K562 (cell line): ENCODE measurements around the gene ITPR1. TPM values are rescaled to one million over a fixed set of nuclear protein-coding genes. Genes with fewer than 3 reads are reported as not detected.

ENCODE experiments used
- ATAC-seq: fragments of 200-7000 bp; cut with Tn5 transposase; 3 replicates; pipeline ENCODE4 v1.9.1; 2020; ENCODE audit warnings: moderate library complexity
- BruUV-seq: library from RNA; stranded (reverse); fragments of 400-500 nt; replicated peaks from 2 replicates; lab custom pipeline; 2021; lab: Mats Ljungman, UMichigan
- CTCF ChIA-PET: fragments of 300-600 bp; formaldehyde crosslinking; extraction: SDS; loops from one replicate; lab custom pipeline; 2021; ENCODE audit warnings: low intra/inter-chr PET ratio; lab: Yijun Ruan, JAX
- POLR2A ChIA-PET: fragments of 300-600, 350-650 bp; sonication (Branson Sonifier 250); formaldehyde crosslinking; extraction: SDS; loops from one replicate; lab custom pipeline; 2021; ENCODE audit warnings: antibody characterized with exemption, inconsistent platforms; lab: Yijun Ruan, JAX
- DNase-seq, 4 experiments: peaks; one replicate each; pipeline versions ENCODE4 v3.0.0 to v3.0.0-alpha.2; 2011 to 2018; ENCODE audit warnings: low spot score in 3 of 4, mixed read lengths in 3 of 4; ENCODE audit errors: extremely low read depth in 1 of 4
- FAIRE-seq: peaks from 2 replicates; lab custom pipeline; 2011; peaks lifted over from hg19 to GRCh38; lab: Jason Lieb, UNC
- H2AFZ ChIP-seq: 2 replicates; pipeline ENCODE4 v1.6.0; 2011; ENCODE audit warnings: low read depth, low read length, control low read depth, inconsistent platforms
- H3K27ac ChIP-seq: fragments of 200-600 bp; 3 replicates; pipeline ENCODE4 v1.8.0; 2011; ENCODE audit warnings: low read depth, mild to moderate bottlenecking, control low read depth, inconsistent platforms, low read length, moderate library complexity, mixed read lengths; ENCODE audit errors: extremely low read depth
- H3K27me3 ChIP-seq, 2 experiments: fragments of 300-600 bp in 1 of 2; 2 replicates in 1 of 2; 3 replicates in 1 of 2; pipeline versions ENCODE4 v1.6.0 to v1.8.0; 2011; ENCODE audit warnings: inconsistent platforms in 2 of 2, low read length in 2 of 2, mild to moderate bottlenecking in 1 of 2, mixed read lengths in 1 of 2, moderate library complexity in 1 of 2; ENCODE audit not compliant: control insufficient read depth in 2 of 2, insufficient read depth in 2 of 2
- H3K36me3 ChIP-seq: fragments of 300-600 bp; 3 replicates; pipeline ENCODE4 v1.8.0; 2011; ENCODE audit warnings: mild to moderate bottlenecking, low read length, inconsistent platforms; ENCODE audit not compliant: control insufficient read depth, insufficient read depth
- H3K4me1 ChIP-seq, 2 experiments: fragments of 200-600 bp in 1 of 2; replicated peaks in 1 of 2; 2 replicates in 1 of 2; 3 replicates in 1 of 2; pipeline versions ENCODE4 v1.5.1 to v1.8.0; 2011; ENCODE audit warnings: inconsistent platforms in 2 of 2, low read length in 2 of 2, mild to moderate bottlenecking in 1 of 2, mixed read lengths in 1 of 2, moderate library complexity in 1 of 2; ENCODE audit not compliant: control insufficient read depth in 2 of 2, insufficient read depth in 2 of 2
- H3K4me2 ChIP-seq: 2 replicates; pipeline ENCODE4 v1.6.1; 2011; ENCODE audit warnings: low read length, control low read depth, inconsistent platforms, mixed read lengths; ENCODE audit not compliant: insufficient read depth
- H3K4me3 ChIP-seq: fragments of 200-600 bp; sonication (generic), shearing (Covaris generic); 2 replicates; pipeline ENCODE4 v1.5.1; 2016; ENCODE audit warnings: control low read depth, inconsistent platforms
- H3K79me2 ChIP-seq: fragments of 200-600 bp; 3 replicates; pipeline ENCODE4 v1.8.0; 2011; ENCODE audit warnings: low read length, inconsistent platforms; ENCODE audit not compliant: control insufficient read depth, insufficient read depth
- H3K9ac ChIP-seq, 2 experiments: 2 replicates each; pipeline versions ENCODE4 v1.6.0 to v1.6.1; 2011; ENCODE audit warnings: low read depth in 2 of 2, low read length in 2 of 2, control low read depth in 1 of 2, inconsistent platforms in 1 of 2, mild to moderate bottlenecking in 1 of 2, mixed read lengths in 1 of 2; ENCODE audit not compliant: insufficient read depth in 1 of 2
- H3K9me1 ChIP-seq: one replicate; pipeline ENCODE4 v1.6.0; 2011; ENCODE audit warnings: inconsistent platforms, mild to moderate bottlenecking, low read length, moderate library complexity; ENCODE audit not compliant: control insufficient read depth, insufficient read depth
- H3K9me3 ChIP-seq: replicated peaks from 2 replicates; pipeline ENCODE4 v1.5.1; 2011; ENCODE audit warnings: low read depth, low read length, inconsistent platforms; ENCODE audit not compliant: control insufficient read depth, insufficient read depth
- H4K20me1 ChIP-seq: replicated peaks from 2 replicates; pipeline ENCODE4 v1.6.1; 2011; ENCODE audit warnings: low read length, inconsistent platforms, mixed read lengths; ENCODE audit not compliant: control insufficient read depth, insufficient read depth
- CGGBP1 ChIP-seq: fragments of 250-450 bp; sonication (Bioruptor Pico); IDR thresholded peaks from 2 replicates; pipeline ENCODE4 v1.9.0; 2021; ENCODE audit warnings: mild to moderate bottlenecking
- DEAF1 ChIP-seq: fragments of 450-650 bp; formaldehyde crosslinking; IDR thresholded peaks from 2 replicates; pipeline ENCODE4 v1.4.0; 2020; ENCODE audit warnings: mild to moderate bottlenecking, moderate library complexity
- HDAC3 ChIP-seq: fragments of 450-650 bp; IDR thresholded peaks from 2 replicates; pipeline ENCODE4 v1.6.1; 2018; ENCODE audit warnings: borderline replicate concordance, mild to moderate bottlenecking, moderate library complexity; ENCODE audit not compliant: partially characterized antibody
- HMGXB4 ChIP-seq: sonication (generic); formaldehyde crosslinking; IDR thresholded peaks from 2 replicates; pipeline ENCODE4 v1.8.1; 2023; ENCODE audit warnings: mild to moderate bottlenecking, missing genetic modification reagents
- NFIC ChIP-seq: fragments of 450-650 bp; IDR thresholded peaks from 2 replicates; pipeline ENCODE4 v1.6.1; 2017; ENCODE audit warnings: mild to moderate bottlenecking, inconsistent platforms
- NUFIP1 ChIP-seq: fragments of 450-650 bp; IDR thresholded peaks from 2 replicates; pipeline ENCODE4 v1.6.1; 2018; ENCODE audit not compliant: partially characterized antibody
- SREBF1 ChIP-seq: fragments of 150-350 bp; IDR thresholded peaks from 2 replicates; pipeline ENCODE4 v1.6.1; 2014; ENCODE audit warnings: antibody characterized with exemption, low read depth, low read length, borderline replicate concordance
- ZFP91 ChIP-seq: sonication (generic); formaldehyde crosslinking; IDR thresholded peaks from 2 replicates; pipeline ENCODE4 v1.8.0; 2022; ENCODE audit warnings: mild to moderate bottlenecking, missing genetic modification reagents
- ZNF280B ChIP-seq: fragments of 250-450 bp; sonication (Bioruptor Pico); IDR thresholded peaks from 2 replicates; pipeline ENCODE4 v1.5.1; 2021; ENCODE audit warnings: mild to moderate bottlenecking
- WGBS: fragments of 100-300 bp; shearing (Covaris generic); methylation state at CpG from one replicate; pipeline ENCODE4 v1.1.6; 2016; ENCODE audit warnings: low coverage, mixed read lengths; ENCODE audit not compliant: insufficient coverage; ENCODE audit errors: missing lambda C conversion rate; 5-methylcytosine and 5-hydroxymethylcytosine counted together
- in situ Hi-C: fragments of 300-500 bp; cut with MboI; formaldehyde crosslinking; loops from 4 replicates; pipeline ENCODE4 v1.15.0; 2018; ENCODE audit warnings: inconsistent platforms, mixed read lengths
- intact Hi-C: fragments of 100-400 bp; cut with micrococcal nuclease; formaldehyde crosslinking; loops from 2 replicates; pipeline ENCODE4 v1.14.2; 2022
- polyA plus RNA-seq, 8 experiments: library from polyadenylated mRNA; depleted of rRNA in 4 of 8; stranded (reverse) in 5 of 8; unstranded in 3 of 8; fragments of >200 nt; fragmentation: Nextera tagmentation in 2 of 8; fragmentation: Illumina TruSeq in 1 of 8; extraction: Ambion mirVana in 2 of 8; extraction: Trizol in 1 of 8; gene quantifications; 2 replicates each; pipeline versions ENCODE4 v1.2.1 to v1.2.3, GENCODE V29; 2011 to 2014; ENCODE audit warnings: inconsistent platforms in 1 of 8, missing spikeins in 1 of 8
- total RNA-seq, 7 experiments: library from RNA; depleted of rRNA in 6 of 7; stranded (reverse); fragments of >200 nt in 6 of 7; fragmentation: Illumina TruSeq in 2 of 7; extraction: Trizol in 2 of 7; gene quantifications; 2 replicates each; pipeline versions ENCODE4 v1.2.1 to v1.2.3, GENCODE V29; 2011 to 2021; ENCODE audit warnings: low replicate concordance in 1 of 7

Gene ITPR1
- total and polyA plus RNA-seq, 9 of the 15 experiments (the other 6 are each of a cell fraction or from before 2014, with no cell fraction given) = 22.4 to 40.0 (median 27.4) TPM

GRCh38 chr3:4836516-4836915, 343.4 kb downstream of the ITPR1 start:
- ATAC-seq (no peak), DNase-seq (no peak), FAIRE-seq (no peak)
- ChIA-PET CTCF (no interaction called here), POLR2A (interaction anchor here (2.5 to 4.6 kb wide), 2 partner anchors 11 to 12 kb away, joined by 15 to 27 read pairs; no protein-coding TSS in a partner anchor)
- Histone ChIP-seq H3K27me3 (no peaks in the 10 kb centered on the region), H3K79me2 (peaks cover 33% of the 10 kb centered on the region), H3K4me1 (peaks cover 2 to 31% of the 10 kb centered on the region in 2 experiments; a peak in 4 of 5 replicates), H3K9me3 (no peaks in the 10 kb centered on the region), H3K4me3 (no peak overlapping the region), H3K9ac (no peak overlapping the region), H3K9me1 (no peaks in the 10 kb centered on the region), H3K27ac (no peak overlapping the region), H4K20me1 (no peaks in the 10 kb centered on the region), H3K36me3 (peaks cover 94% of the 10 kb centered on the region), H3K4me2 (no peak overlapping the region), H2AFZ (no peak overlapping the region)
- intact Hi-C loops (no loop called here), in situ Hi-C loops (no loop called here)
- no TSS peak for BruUV-seq
- TF ChIP-seq ZFP91 (CRISPR knock-in tag) (no peak), HDAC3 (no peak), NUFIP1 (no peak), SREBF1 (no peak), CGGBP1 (CRISPR knock-in tag) (no peak), ZNF280B (CRISPR knock-in tag) (no peak), NFIC (no peak), DEAF1 (CRISPR knock-in tag) (no peak), HMGXB4 (CRISPR knock-in tag) (no peak)
- 58% methylated on average over 2 of the region's 2 CpGs for WGBS
